Activated CD8-positive, alpha-beta memory T cell treated with anti-CD3 and anti-CD28 coated beads, Interleukin-2, amount 50 U/mL, for 48 hours (primary cell): ENCODE data around the gene TMC6.

Source experiments
- DNase-seq: peaks from one replicate; pipeline ENCODE4 v3.0.0-alpha.2; 2020

Gene TMC6

GRCh38 chr17:78064708-78065107, 63.8 kb downstream of the TMC6 start:
- DNase-seq, result no peak

GRCh38 chr17:78063489-78063888, 65.1 kb downstream of the TMC6 start:
- no peak for DNase-seq

GRCh38 chr17:78062596-78062995, 66.0 kb downstream of the TMC6 start:
- DNase-seq, result no peak
